ENCODE data around the gene RDH8. TPM values are rescaled to one million over a fixed set of nuclear protein-coding genes. Genes with fewer than 3 reads are reported as not detected.

Gene RDH8
- total RNA-seq, 1 donor from 2014 or later: not detected

DNA sequence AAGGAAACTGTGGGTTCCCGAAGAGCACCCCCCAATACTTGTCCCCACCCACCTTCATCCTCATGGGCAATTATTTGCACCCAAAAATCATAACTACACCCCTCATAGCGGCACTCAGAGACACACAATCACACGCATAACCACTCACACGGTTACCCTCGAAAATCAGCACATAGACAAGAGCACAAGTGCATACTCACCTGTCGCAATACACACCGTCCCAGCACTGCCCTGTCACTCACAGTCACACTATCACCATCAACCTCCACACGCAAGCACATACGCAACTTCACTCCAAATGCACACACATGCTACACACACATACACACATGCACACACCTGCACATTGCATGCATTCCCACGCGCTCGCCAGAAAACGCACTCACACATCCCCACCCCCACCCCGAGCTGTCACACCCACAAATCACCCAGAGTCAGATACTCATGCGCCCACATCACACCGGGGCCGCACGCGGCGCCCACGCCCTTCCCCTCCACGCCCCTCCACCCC, 3.5 kb upstream of the RDH8 start:
- H3K9ac ChIP-seq: no peak overlapping the region
- H3K36me3 ChIP-seq: no peaks in the 10 kb centered on the region
- Mint-ChIP-seq H3K27ac (peak overlapping the region; percentile 52), H3K4me3 (peak overlapping the region; percentile 79), H3K36me3 (no peaks in the 10 kb centered on the region), H3K4me1 (peaks cover 29% of the 10 kb centered on the region), H3K9me3 (peaks cover 8% of the 10 kb centered on the region), H3K27me3 (ENCODE audit: insufficient read depth, low read depth) (peaks cover 44% of the 10 kb centered on the region)
- H3K4me1 ChIP-seq: no peaks in the 10 kb centered on the region
- no peak overlapping the region for H3K27ac ChIP-seq
- H3F3A ChIP-seq (ENCODE audit: low read depth): no peaks in the 10 kb centered on the region
- no peaks in the 10 kb centered on the region for H3K9me3 ChIP-seq (ENCODE audit: low read depth)
- peaks cover 74% of the 10 kb centered on the region for H3K27me3 ChIP-seq
- peak overlapping the region; percentile 51 for H3K4me2 ChIP-seq
- H3K79me2 ChIP-seq (ENCODE audit: low read depth): no peaks in the 10 kb centered on the region
- no peak overlapping the region for H2AFZ ChIP-seq (replicated peaks)
- TF ChIP-seq EZH2phosphoT487 (IDR thresholded peaks at IDR 0.05) (peak; percentile 63), EZH2 (IDR thresholded peaks at IDR 0.05) (no peak), CTCF (IDR thresholded peaks at IDR 0.05) (no peak)
- H3K4me3 ChIP-seq: peak overlapping the region; percentile 24
- DNase-seq (ENCODE audit: low spot score): no peak
- peaks cover 22% of the 10 kb centered on the region for H4K20me1 ChIP-seq (ENCODE audit: low read depth)

DNA sequence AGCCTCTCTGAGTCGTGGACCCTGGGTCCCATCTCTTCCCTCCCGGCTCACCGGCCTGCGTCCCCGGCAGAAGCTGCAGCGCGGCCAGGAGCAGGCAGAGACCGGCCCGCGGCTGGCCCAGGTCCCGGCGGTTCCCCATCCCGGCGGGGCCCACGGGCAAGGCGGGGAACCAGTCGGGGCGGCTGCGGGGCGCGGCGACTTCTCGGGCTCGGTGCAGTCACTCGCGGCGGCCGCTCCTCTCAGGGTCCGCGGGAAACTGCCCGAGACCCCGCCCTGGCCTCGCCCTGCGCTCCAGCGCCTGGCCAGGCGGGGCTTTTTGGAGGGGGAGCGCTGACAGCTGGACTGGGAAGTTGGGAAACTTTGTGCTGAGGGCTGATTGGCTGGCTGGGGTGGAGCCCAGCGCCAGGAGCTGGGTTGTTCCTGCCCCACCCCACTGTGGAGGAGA, 3.0 kb upstream of the RDH8 start, which contains the start of gene COL5A3:
Gene COL5A3, minus strand, starts transcription at position 258 of the 445 bp plus-strand sequence. Its CDS starts 119 bp downstream, at position 139.
- Histone ChIP-seq H3K27me3 (peaks cover 74% of the 10 kb centered on the region), H3K4me2 (peak within 1 kb of the TSS; percentile 62), H3F3A (ENCODE audit: low read depth) (no peaks in the 10 kb centered on the region), H3K4me1 (no peaks in the 10 kb centered on the region), H3K9me3 (ENCODE audit: low read depth) (no peaks in the 10 kb centered on the region), H3K36me3 (no peaks in the 10 kb centered on the region), H3K9ac (no peak within 1 kb of the TSS), H3K79me2 (ENCODE audit: low read depth) (no peaks in the 10 kb centered on the region), H2AFZ (replicated peaks) (no peak within 1 kb of the TSS), H4K20me1 (ENCODE audit: low read depth) (peaks cover 22% of the 10 kb centered on the region), H3K27ac (no peak within 1 kb of the TSS), H3K4me3 (peak within 1 kb of the TSS; percentile 24)
- Mint-ChIP-seq H3K9me3 (peaks cover 8% of the 10 kb centered on the region), H3K4me3 (peak within 1 kb of the TSS; percentile 79), H3K4me1 (peaks cover 29% of the 10 kb centered on the region), H3K27me3 (ENCODE audit: insufficient read depth, low read depth) (peaks cover 43% of the 10 kb centered on the region), H3K36me3 (no peaks in the 10 kb centered on the region), H3K27ac (peak within 1 kb of the TSS; percentile 52)
- TF ChIP-seq CTCF (IDR thresholded peaks at IDR 0.05): no peak
- TF ChIP-seq EZH2 (IDR thresholded peaks at IDR 0.05): peak; percentile 81
- TF ChIP-seq EZH2phosphoT487 (IDR thresholded peaks at IDR 0.05): peak; percentile 58
- DNase-seq (ENCODE audit: low spot score): peak; percentile 69

- no peak overlapping the region for H3K27ac Mint-ChIP-seq
- Histone ChIP-seq H2AFZ (replicated peaks) (no peak overlapping the region), H3K4me3 (no peak overlapping the region), H3K27me3 (peaks cover 74% of the 10 kb centered on the region), H3K9me3 (ENCODE audit: low read depth) (no peaks in the 10 kb centered on the region), H3K4me2 (no peak overlapping the region), H4K20me1 (ENCODE audit: low read depth) (peaks cover 22% of the 10 kb centered on the region), H3K36me3 (no peaks in the 10 kb centered on the region), H3K27ac (no peak overlapping the region), H3K9ac (no peak overlapping the region), H3K4me1 (no peaks in the 10 kb centered on the region), H3K79me2 (ENCODE audit: low read depth) (no peaks in the 10 kb centered on the region), H3F3A (ENCODE audit: low read depth) (no peaks in the 10 kb centered on the region)
- no peak for DNase-seq (ENCODE audit: low spot score)
- TF ChIP-seq EZH2 (IDR thresholded peaks at IDR 0.05) (no peak), EZH2phosphoT487 (IDR thresholded peaks at IDR 0.05) (no peak), CTCF (IDR thresholded peaks at IDR 0.05) (no peak)
- H3K4me1 Mint-ChIP-seq: peaks cover 29% of the 10 kb centered on the region
- peak overlapping the region; percentile 28 for H3K4me3 Mint-ChIP-seq
- peaks cover 8% of the 10 kb centered on the region for H3K9me3 Mint-ChIP-seq
- H3K27me3 Mint-ChIP-seq (ENCODE audit: insufficient read depth, low read depth): peaks cover 41% of the 10 kb centered on the region
- no peaks in the 10 kb centered on the region for H3K36me3 Mint-ChIP-seq
Measured at GRCh38 chr19:10010939-10011338, 2.3 kb upstream of the RDH8 start.
